ENCODE data around the gene ZNF662.

DNA sequence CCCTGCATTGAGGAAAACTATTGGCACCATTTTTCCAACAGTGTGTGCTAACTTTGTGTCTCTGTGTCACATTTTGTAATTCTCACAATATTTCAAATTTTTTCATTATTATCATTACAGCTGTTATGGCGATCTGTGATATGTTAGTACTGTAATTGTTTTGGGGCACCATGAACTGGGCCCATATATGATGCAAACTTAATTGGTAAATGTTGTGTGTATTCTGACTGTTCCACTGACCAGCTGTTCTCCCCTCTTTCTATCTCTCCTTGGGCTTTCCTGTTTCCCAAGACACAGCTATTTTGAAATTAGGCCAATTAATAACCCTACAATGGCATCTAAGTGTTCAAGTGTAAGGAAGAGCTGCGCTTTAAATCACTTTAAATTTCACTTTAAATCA is 28.1 kb upstream of the ZNF662 start:
- TF ChIP-seq, protein P1, sequence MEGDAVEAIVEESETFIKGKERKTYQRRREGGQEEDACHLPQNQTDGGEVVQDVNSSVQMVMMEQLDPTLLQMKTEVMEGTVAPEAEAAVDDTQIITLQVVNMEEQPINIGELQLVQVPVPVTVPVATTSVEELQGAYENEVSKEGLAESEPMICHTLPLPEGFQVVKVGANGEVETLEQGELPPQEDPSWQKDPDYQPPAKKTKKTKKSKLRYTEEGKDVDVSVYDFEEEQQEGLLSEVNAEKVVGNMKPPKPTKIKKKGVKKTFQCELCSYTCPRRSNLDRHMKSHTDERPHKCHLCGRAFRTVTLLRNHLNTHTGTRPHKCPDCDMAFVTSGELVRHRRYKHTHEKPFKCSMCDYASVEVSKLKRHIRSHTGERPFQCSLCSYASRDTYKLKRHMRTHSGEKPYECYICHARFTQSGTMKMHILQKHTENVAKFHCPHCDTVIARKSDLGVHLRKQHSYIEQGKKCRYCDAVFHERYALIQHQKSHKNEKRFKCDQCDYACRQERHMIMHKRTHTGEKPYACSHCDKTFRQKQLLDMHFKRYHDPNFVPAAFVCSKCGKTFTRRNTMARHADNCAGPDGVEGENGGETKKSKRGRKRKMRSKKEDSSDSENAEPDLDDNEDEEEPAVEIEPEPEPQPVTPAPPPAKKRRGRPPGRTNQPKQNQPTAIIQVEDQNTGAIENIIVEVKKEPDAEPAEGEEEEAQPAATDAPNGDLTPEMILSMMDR (IDR thresholded peaks at IDR 0.05) = no peak
- TF ChIP-seq POLR2A (IDR thresholded peaks at IDR 0.05) = no peak

All from esophagus squamous epithelium (tissue), 4 donors.